Thyroid gland (tissue), 4 donors: ENCODE measurements around the gene LMF2. TPM values are rescaled to one million over a fixed set of nuclear protein-coding genes. Genes with fewer than 3 reads are reported as not detected.

Experiments
- DNase-seq, 2 donors: peaks; one replicate each; pipeline ENCODE4 v3.0.0-alpha.2; 2019
- H3K27ac ChIP-seq, 3 donors: fragments of 200-600 bp; sonication (generic); 1 replicate in 2 of 3; 2 replicates in 1 of 3; pipeline ENCODE4 v1.5.1; 2016 to 2019; ENCODE audit warnings: mild to moderate bottlenecking in 1 of 3, moderate library complexity in 1 of 3
- H3K27me3 ChIP-seq: fragments of 200-600 bp; sonication (generic); one replicate; pipeline ENCODE4 v1.5.1; 2019
- H3K36me3 ChIP-seq, 2 donors: fragments of 200-600 bp; sonication (generic); one replicate each; pipeline ENCODE4 v1.5.1; 2016 to 2019
- H3K4me1 ChIP-seq, 2 donors: fragments of 200-600 bp; sonication (generic); one replicate each; pipeline ENCODE4 v1.5.1; 2017 to 2019
- H3K4me3 ChIP-seq, 3 donors: fragments of 200-600 bp; sonication (generic); replicated peaks in 1 of 3; 1 replicate in 2 of 3; 2 replicates in 1 of 3; pipeline ENCODE4 v1.5.1; 2016; ENCODE audit warnings: mild to moderate bottlenecking in 1 of 3
- H3K9me3 ChIP-seq: fragments of 200-600 bp; sonication (generic); one replicate; pipeline ENCODE4 v1.5.1; 2017
- CTCF ChIP-seq, 6 experiments: fragments of 200-600 bp in 3 of 6; fragments of 450-650 bp in 3 of 6; sonication (generic) in 3 of 6; IDR thresholded peaks; one replicate each; pipeline ENCODE4 v1.5.1; 2016 to 2019; ENCODE audit warnings: antibody characterized with exemption in 6 of 6, mild to moderate bottlenecking in 2 of 6, inconsistent platforms in 1 of 6, moderate library complexity in 1 of 6
- POLR2A ChIP-seq, 2 donors: fragments of 450-650 bp; IDR thresholded peaks; one replicate each; pipeline ENCODE4 v1.6.1; 2017; ENCODE audit warnings: antibody characterized with exemption in 2 of 2, mild to moderate bottlenecking in 2 of 2, moderate library complexity in 1 of 2
- WGBS, 2 donors: methylation state at CpG; one replicate each; pipeline ENCODE4 v1.1.5; 2017; 5-methylcytosine and 5-hydroxymethylcytosine counted together
- intact Hi-C: fragments of 100-400 bp; cut with DNase I; formaldehyde crosslinking; loops from one replicate; pipeline ENCODE4 v1.15.1; 2023
- total RNA-seq, 4 donors: library from RNA; depleted of rRNA; stranded (reverse); fragments of >200 nt; gene quantifications; one replicate each; pipeline ENCODE4 v1.2.3, GENCODE V29; 2016

The LMF2 gene
- total RNA-seq, 4 donors from 2014 or later = 53.2 to 117 (median 96.6) TPM

DNA sequence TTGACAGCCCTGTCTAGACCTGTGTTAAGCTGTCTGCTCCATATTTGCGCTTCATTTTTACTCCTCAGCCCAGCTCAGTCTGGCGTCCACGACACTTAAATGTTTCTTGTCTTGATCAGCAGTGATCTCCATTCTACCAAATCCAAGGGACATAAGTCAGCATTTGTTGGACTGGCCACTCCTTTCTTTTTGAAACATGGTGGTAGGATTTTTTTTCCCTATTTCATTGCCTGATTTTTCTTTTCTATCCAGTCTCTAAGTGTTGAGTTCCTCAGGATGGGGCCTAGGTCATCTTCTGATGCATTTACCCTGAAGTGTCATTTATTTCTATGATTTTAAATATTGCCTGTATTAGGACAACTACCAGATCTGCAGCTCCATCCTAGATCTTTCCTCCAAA, 1.4 kb upstream of the LMF2 start:
- H3K27ac ChIP-seq = peak overlapping the region in 2 of 3 donors; percentile 89 to 92
- TF ChIP-seq POLR2A (IDR thresholded peaks at IDR 0.05) = no peak
- TF ChIP-seq CTCF (IDR thresholded peaks at IDR 0.05) = no peak
- peak overlapping the region in 1 of 3 donors; percentile 82 for H3K4me3 ChIP-seq
- intact Hi-C loops = loop anchor here (10.0 kb wide), 1 partner anchor 264 kb away; the partner anchor contains the start of gene TUBGCP6
- H3K4me1 ChIP-seq = peaks cover 9 to 16% of the 10 kb centered on the region in 2 donors
- no peak for DNase-seq
- no peaks in the 10 kb centered on the region for H3K27me3 ChIP-seq
- H3K36me3 ChIP-seq = peaks cover 10 to 13% of the 10 kb centered on the region in 2 donors
- H3K9me3 ChIP-seq = no peaks in the 10 kb centered on the region
- 11 to 14% methylated on average over 3 of the region's 3 CpGs for WGBS, 2 donors

GRCh38 chr22:50507991-50508884, 736 bp upstream of the LMF2 start, which contains the start of gene NCAPH2:
TSS of gene NCAPH2 (plus strand) at chr22:50508224. CDS start at chr22:50508338, 114 bp downstream.
- Histone ChIP-seq H3K36me3 (peaks cover 15 to 18% of the 10 kb centered on the region in 2 donors), H3K4me1 (peaks cover 9 to 16% of the 10 kb centered on the region in 2 donors), H3K9me3 (no peaks in the 10 kb centered on the region), H3K27ac (peak within 1 kb of the TSS; percentile 65 to 92 (median 89)), H3K4me3 (peak within 1 kb of the TSS; percentile 87 to 98 (median 91)), H3K27me3 (no peaks in the 10 kb centered on the region)
- peak; percentile 93 to 95 for DNase-seq
- TF ChIP-seq CTCF (IDR thresholded peaks at IDR 0.05) (peak in 1 of 6 experiments; percentile 30), POLR2A (IDR thresholded peaks at IDR 0.05) (peak in 1 of 2 donors; percentile 79)
- intact Hi-C loops = loop anchor here (10.0 kb wide), 1 partner anchor 263 kb away; the partner anchor contains the start of gene TUBGCP6
- WGBS, 2 donors = 1% methylated on average over 9 to 24 of the region's 76 CpGs

- DNase-seq = peak in 1 of 2 donors; percentile 39
- Histone ChIP-seq H3K9me3 (no peaks in the 10 kb centered on the region), H3K4me1 (peaks cover 9 to 16% of the 10 kb centered on the region in 2 donors), H3K27ac (peak overlapping the region; percentile 65 to 67 (median 66)), H3K27me3 (no peaks in the 10 kb centered on the region), H3K36me3 (peaks cover 23 to 27% of the 10 kb centered on the region in 2 donors), H3K4me3 (peak overlapping the region; percentile 87 to 98 (median 91))
- TF ChIP-seq CTCF (IDR thresholded peaks at IDR 0.05) (no peak), POLR2A (IDR thresholded peaks at IDR 0.05) (no peak)
- intact Hi-C loops = loop anchor here (10.0 kb wide), 1 partner anchor 262 kb away; the partner anchor contains the start of gene TUBGCP6
- 2 to 33% methylated on average over 7 to 13 of the region's 21 CpGs for WGBS, 2 donors
Observed at GRCh38 chr22:50506611-50507420, 686 bp downstream of the LMF2 start.

GRCh38 chr22:50505776-50506610, 1.5 kb downstream of the LMF2 start:
- Histone ChIP-seq H3K9me3 (no peaks in the 10 kb centered on the region), H3K4me1 (peaks cover 9 to 16% of the 10 kb centered on the region in 2 donors), H3K36me3 (peaks cover 23 to 27% of the 10 kb centered on the region in 2 donors), H3K27ac (no peak overlapping the region), H3K27me3 (no peaks in the 10 kb centered on the region), H3K4me3 (no peak overlapping the region)
- no peak for TF ChIP-seq POLR2A (IDR thresholded peaks at IDR 0.05)
- TF ChIP-seq CTCF (IDR thresholded peaks at IDR 0.05) = no peak
- intact Hi-C loops = loop anchor here (10.0 kb wide), 1 partner anchor 261 kb away; the partner anchor contains the start of gene TUBGCP6
- 93 to 95% methylated on average over 21 to 26 of the region's 41 CpGs for WGBS, 2 donors
- no peak for DNase-seq
